Lower leg skin (tissue), 3 donors: ENCODE data around the gene ASIC3.

Source experiments
- POLR2A ChIP-seq, 2 donors: fragments of 450-650 bp; IDR thresholded peaks; one replicate each; pipeline ENCODE4 v1.6.1; 2016 to 2017; ENCODE audit warnings: antibody characterized with exemption in 2 of 2, mild to moderate bottlenecking in 1 of 2, moderate library complexity in 1 of 2
- TF ChIP-seq, protein P1 (sequence below), 3 donors: fragments of 450-650 bp; IDR thresholded peaks; one replicate each; pipeline ENCODE4 v1.5.1; 2016; ENCODE audit warnings: antibody characterized with exemption in 3 of 3, mild to moderate bottlenecking in 3 of 3, moderate library complexity in 2 of 3

DNA sequence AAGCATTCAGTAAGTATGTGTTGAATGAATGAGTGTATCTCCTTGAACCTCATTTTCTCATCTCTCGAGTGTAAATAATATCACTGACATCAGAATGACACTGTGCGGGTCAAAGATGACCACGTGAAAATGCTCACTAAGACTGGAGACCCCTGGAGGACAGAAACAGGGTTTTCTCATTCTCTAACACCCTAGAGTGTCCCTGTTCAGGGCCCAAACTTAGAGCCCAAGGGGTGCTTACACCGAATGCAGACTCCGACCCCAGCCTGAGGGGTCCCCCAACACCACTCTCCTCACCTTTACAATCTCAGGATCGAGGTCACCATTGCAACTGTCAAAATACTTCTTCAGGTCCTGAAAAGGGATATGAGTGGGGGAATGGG, 7.9 kb downstream of the ASIC3 start:
- TF ChIP-seq, protein P1, sequence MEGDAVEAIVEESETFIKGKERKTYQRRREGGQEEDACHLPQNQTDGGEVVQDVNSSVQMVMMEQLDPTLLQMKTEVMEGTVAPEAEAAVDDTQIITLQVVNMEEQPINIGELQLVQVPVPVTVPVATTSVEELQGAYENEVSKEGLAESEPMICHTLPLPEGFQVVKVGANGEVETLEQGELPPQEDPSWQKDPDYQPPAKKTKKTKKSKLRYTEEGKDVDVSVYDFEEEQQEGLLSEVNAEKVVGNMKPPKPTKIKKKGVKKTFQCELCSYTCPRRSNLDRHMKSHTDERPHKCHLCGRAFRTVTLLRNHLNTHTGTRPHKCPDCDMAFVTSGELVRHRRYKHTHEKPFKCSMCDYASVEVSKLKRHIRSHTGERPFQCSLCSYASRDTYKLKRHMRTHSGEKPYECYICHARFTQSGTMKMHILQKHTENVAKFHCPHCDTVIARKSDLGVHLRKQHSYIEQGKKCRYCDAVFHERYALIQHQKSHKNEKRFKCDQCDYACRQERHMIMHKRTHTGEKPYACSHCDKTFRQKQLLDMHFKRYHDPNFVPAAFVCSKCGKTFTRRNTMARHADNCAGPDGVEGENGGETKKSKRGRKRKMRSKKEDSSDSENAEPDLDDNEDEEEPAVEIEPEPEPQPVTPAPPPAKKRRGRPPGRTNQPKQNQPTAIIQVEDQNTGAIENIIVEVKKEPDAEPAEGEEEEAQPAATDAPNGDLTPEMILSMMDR (IDR thresholded peaks at IDR 0.05), result no peak
- TF ChIP-seq POLR2A (IDR thresholded peaks at IDR 0.05), result no peak
